ENCODE results near the gene CABS1. TPM values are rescaled to one million over a fixed set of nuclear protein-coding genes. Genes with fewer than 3 reads are reported as not detected.

CABS1 gene
- total and polyA plus RNA-seq, 5 donors from 2014 or later, result not detected

DNA sequence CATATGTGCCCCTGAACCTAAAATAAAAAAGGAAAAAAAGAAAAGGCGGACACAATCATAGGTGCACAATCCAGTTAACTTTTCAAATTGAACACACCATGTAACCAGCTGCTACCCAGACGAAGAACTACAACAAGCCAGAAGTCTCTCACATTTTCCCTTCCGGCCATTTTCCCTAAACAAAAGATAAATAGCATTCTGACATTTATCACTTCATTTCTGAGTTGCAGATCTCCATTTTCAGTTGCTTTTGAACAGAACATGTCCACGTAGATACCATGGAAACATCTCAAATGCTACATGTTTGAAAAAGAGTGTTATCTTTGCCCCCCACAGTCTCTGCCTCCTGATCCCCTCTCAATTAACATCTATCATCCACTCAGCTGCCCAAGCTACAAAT, 29.2 kb upstream of the CABS1 start:
- H3K36me3 Mint-ChIP-seq, result no peaks in the 10 kb centered on the region
- ATAC-seq (ENCODE audit: low read depth in 2 of 2), result no peak

DNA sequence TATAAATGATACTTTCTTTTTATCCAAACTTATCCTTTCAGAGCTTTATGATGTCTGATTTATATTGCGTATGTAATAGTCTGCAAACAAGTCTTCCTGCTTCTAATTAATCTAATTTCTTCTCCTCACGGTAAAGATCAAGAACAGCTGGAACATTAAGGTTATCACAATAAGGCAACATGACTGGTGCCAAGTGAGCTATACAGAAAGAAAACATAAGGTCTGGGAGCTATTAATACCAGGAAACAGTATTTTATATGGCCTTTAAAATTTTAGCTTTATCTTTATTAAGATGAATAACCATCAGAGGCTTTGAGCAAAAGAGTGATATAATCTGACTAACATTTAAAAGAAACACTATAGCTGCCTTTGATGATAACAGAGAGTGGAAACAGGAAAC, 28.7 kb upstream of the CABS1 start:
- H3K27ac Mint-ChIP-seq, result no peak overlapping the region
- no peaks in the 10 kb centered on the region for H3K4me1 ChIP-seq (ENCODE audit: control insufficient read depth, insufficient read depth, low read length, poor library complexity, severe bottlenecking)
- H3K4me3 ChIP-seq (ENCODE audit: low read depth, low read length), result no peak overlapping the region
- H3K9me3 Mint-ChIP-seq, result peaks cover 0 to 13% (median 6%) of the 10 kb centered on the region in 7 donors
- H3K27me3 ChIP-seq (ENCODE audit: control insufficient read depth, insufficient read depth, low read length), result no peaks in the 10 kb centered on the region
- H3K27me3 Mint-ChIP-seq, result no peaks in the 10 kb centered on the region
- no peak for ATAC-seq (ENCODE audit: low read depth in 2 of 2)
- DNase-seq, result no peak
- H3K36me3 Mint-ChIP-seq, result no peaks in the 10 kb centered on the region
- no peaks in the 10 kb centered on the region for H3K9me3 ChIP-seq (ENCODE audit: control insufficient read depth in 2 of 2, low read length in 2 of 2)
- H3K36me3 ChIP-seq (ENCODE audit: control insufficient read depth, insufficient read depth, low read length), result no peaks in the 10 kb centered on the region
- H3K4me3 Mint-ChIP-seq, result no peak overlapping the region
- no peak overlapping the region for H3K27ac ChIP-seq (ENCODE audit: insufficient read depth, low read length, poor library complexity, severe bottlenecking)
- no peaks in the 10 kb centered on the region for H3K4me1 Mint-ChIP-seq

More for the DNA sequence above, 29.2 kb upstream of the CABS1 start:
- Histone ChIP-seq H3K27me3 (ENCODE audit: control insufficient read depth, insufficient read depth, low read length) (no peaks in the 10 kb centered on the region), H3K4me3 (ENCODE audit: low read depth, low read length) (no peak overlapping the region), H3K9me3 (ENCODE audit: control insufficient read depth in 2 of 2, low read length in 2 of 2) (no peaks in the 10 kb centered on the region), H3K4me1 (ENCODE audit: control insufficient read depth, insufficient read depth, low read length, poor library complexity, severe bottlenecking) (no peaks in the 10 kb centered on the region), H3K27ac (ENCODE audit: insufficient read depth, low read length, poor library complexity, severe bottlenecking) (no peak overlapping the region), H3K36me3 (ENCODE audit: control insufficient read depth, insufficient read depth, low read length) (no peaks in the 10 kb centered on the region)
- DNase-seq, result no peak
- H3K27me3 Mint-ChIP-seq, result no peaks in the 10 kb centered on the region
- no peak overlapping the region for H3K27ac Mint-ChIP-seq
- H3K4me1 Mint-ChIP-seq, result no peaks in the 10 kb centered on the region
- peaks cover 0 to 10% (median 6%) of the 10 kb centered on the region in 7 donors for H3K9me3 Mint-ChIP-seq
- H3K4me3 Mint-ChIP-seq, result no peak overlapping the region

DNA sequence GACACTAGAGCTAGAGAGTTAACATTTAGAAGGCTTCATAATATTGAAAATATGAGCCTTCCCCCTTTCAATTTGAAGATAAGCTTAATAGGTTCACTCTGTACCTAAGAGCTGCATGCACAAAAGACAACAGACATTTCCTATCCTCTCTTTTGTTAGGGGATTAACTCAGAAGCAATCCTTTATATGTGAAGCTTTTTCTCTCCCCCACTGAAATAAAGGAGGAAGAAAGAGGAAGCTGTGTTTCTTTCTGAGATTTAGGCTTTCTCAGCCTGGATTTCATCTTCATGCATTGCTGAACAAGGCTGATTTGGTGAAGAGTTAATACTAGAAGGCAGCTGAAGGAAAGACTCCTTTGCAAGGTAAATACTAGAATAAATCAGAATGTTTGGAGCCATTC, 21.0 kb upstream of the CABS1 start:
- DNase-seq (no peak), ATAC-seq (ENCODE audit: low read depth in 2 of 2) (no peak)
- H3K4me1 ChIP-seq (ENCODE audit: control insufficient read depth, insufficient read depth, low read length, poor library complexity, severe bottlenecking), result no peaks in the 10 kb centered on the region
- no peak overlapping the region for H3K4me3 ChIP-seq (ENCODE audit: low read depth, low read length)
- H3K27me3 Mint-ChIP-seq, result no peaks in the 10 kb centered on the region
- peaks cover 0 to 7% (median 4%) of the 10 kb centered on the region in 7 donors for H3K9me3 Mint-ChIP-seq
- no peaks in the 10 kb centered on the region for H3K36me3 Mint-ChIP-seq
- no peaks in the 10 kb centered on the region for H3K9me3 ChIP-seq (ENCODE audit: control insufficient read depth in 2 of 2, low read length in 2 of 2)
- no peaks in the 10 kb centered on the region for H3K36me3 ChIP-seq (ENCODE audit: control insufficient read depth, insufficient read depth, low read length)
- no peak overlapping the region for H3K27ac Mint-ChIP-seq
- no peaks in the 10 kb centered on the region for H3K4me1 Mint-ChIP-seq
- no peak overlapping the region for H3K4me3 Mint-ChIP-seq
- no peak overlapping the region for H3K27ac ChIP-seq (ENCODE audit: insufficient read depth, low read length, poor library complexity, severe bottlenecking)
- no peaks in the 10 kb centered on the region for H3K27me3 ChIP-seq (ENCODE audit: control insufficient read depth, insufficient read depth, low read length)

DNA sequence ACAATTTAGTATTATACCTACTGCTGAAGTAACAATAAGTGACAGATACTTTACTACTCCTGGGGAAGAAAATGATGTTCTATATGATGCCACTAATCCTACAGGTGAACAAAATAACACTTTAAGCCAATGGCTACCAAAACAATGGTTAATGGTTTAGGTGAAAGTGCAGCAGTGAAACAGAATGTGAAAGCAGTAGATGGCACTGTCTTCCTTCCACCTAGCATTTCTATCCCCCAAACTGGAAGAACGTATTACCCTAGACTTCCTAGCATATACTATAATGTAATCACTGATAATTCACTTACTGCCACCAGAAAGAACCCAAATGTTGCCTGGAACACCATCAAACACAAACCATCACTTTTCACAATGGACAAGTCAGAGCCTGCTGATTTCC, 18.9 kb upstream of the CABS1 start:
- H3K27ac Mint-ChIP-seq, result no peak overlapping the region
- no peaks in the 10 kb centered on the region for H3K4me1 Mint-ChIP-seq
- Histone ChIP-seq H3K4me1 (ENCODE audit: control insufficient read depth, insufficient read depth, low read length, poor library complexity, severe bottlenecking) (no peaks in the 10 kb centered on the region), H3K4me3 (ENCODE audit: low read depth, low read length) (no peak overlapping the region), H3K27ac (ENCODE audit: insufficient read depth, low read length, poor library complexity, severe bottlenecking) (no peak overlapping the region), H3K27me3 (ENCODE audit: control insufficient read depth, insufficient read depth, low read length) (no peaks in the 10 kb centered on the region), H3K36me3 (ENCODE audit: control insufficient read depth, insufficient read depth, low read length) (no peaks in the 10 kb centered on the region), H3K9me3 (ENCODE audit: control insufficient read depth in 2 of 2, low read length in 2 of 2) (no peaks in the 10 kb centered on the region)
- no peak for DNase-seq
- H3K36me3 Mint-ChIP-seq, result no peaks in the 10 kb centered on the region
- no peak for ATAC-seq (ENCODE audit: low read depth in 2 of 2)
- no peaks in the 10 kb centered on the region for H3K27me3 Mint-ChIP-seq
- peaks cover 0 to 4% (median under 1%) of the 10 kb centered on the region in 7 donors for H3K9me3 Mint-ChIP-seq
- H3K4me3 Mint-ChIP-seq, result no peak overlapping the region

DNA sequence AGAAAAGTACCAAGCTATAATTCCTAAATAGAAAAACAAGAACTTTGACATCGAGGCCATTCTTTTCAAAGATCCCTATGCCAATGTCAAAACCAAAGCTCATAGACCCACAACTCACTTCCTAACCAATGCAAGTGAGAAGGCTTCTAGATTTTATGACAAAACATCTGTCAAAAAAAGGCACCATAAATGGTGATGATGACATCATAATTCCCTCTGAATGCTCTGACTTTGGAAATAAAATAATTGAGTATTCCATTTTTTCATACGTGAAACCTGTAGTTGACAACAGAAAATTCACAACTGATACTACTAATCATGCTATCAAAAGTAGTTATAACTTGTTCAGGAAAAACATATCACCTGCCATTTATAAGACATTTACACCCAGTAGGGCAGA, 8.7 kb upstream of the CABS1 start:
- no peak for DNase-seq

DNA sequence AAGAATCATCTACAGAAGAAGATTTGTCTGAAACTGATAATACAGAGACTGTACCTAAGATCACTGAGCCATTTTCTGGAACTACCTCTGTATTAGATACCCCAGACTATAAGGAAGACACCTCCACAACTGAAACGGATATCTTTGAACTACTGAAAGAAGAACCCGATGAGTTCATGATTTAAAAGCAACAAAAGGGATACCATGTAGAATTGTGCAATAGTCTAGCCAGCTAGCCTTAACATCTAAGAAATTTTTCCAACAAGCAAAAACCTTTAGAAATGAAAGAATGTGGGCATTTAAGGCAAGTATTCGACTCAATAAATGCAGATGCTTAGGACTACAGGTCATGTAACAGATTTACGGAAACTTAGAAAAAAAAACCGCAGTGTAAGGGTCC, 1.3 kb downstream of the CABS1 start:
- Mint-ChIP-seq H3K4me1 (no peaks in the 10 kb centered on the region), H3K9me3 (peaks cover 0 to 3% (median 0%) of the 10 kb centered on the region in 7 donors), H3K27me3 (no peaks in the 10 kb centered on the region), H3K27ac (no peak overlapping the region), H3K36me3 (no peaks in the 10 kb centered on the region), H3K4me3 (no peak overlapping the region)
- Histone ChIP-seq H3K9me3 (ENCODE audit: control insufficient read depth in 2 of 2, low read length in 2 of 2) (no peaks in the 10 kb centered on the region), H3K27ac (ENCODE audit: insufficient read depth, low read length, poor library complexity, severe bottlenecking) (no peak overlapping the region), H3K27me3 (ENCODE audit: control insufficient read depth, insufficient read depth, low read length) (no peaks in the 10 kb centered on the region), H3K4me1 (ENCODE audit: control insufficient read depth, insufficient read depth, low read length, poor library complexity, severe bottlenecking) (no peaks in the 10 kb centered on the region), H3K36me3 (ENCODE audit: control insufficient read depth, insufficient read depth, low read length) (no peaks in the 10 kb centered on the region), H3K4me3 (ENCODE audit: low read depth, low read length) (no peak overlapping the region)
- DNase-seq (no peak), ATAC-seq (ENCODE audit: low read depth in 2 of 2) (no peak)

More for the DNA sequence above, 8.7 kb upstream of the CABS1 start:
- Histone ChIP-seq H3K4me3 (ENCODE audit: low read depth, low read length) (no peak overlapping the region), H3K9me3 (ENCODE audit: control insufficient read depth in 2 of 2, low read length in 2 of 2) (no peaks in the 10 kb centered on the region), H3K27ac (ENCODE audit: insufficient read depth, low read length, poor library complexity, severe bottlenecking) (no peak overlapping the region), H3K36me3 (ENCODE audit: control insufficient read depth, insufficient read depth, low read length) (no peaks in the 10 kb centered on the region), H3K27me3 (ENCODE audit: control insufficient read depth, insufficient read depth, low read length) (no peaks in the 10 kb centered on the region), H3K4me1 (ENCODE audit: control insufficient read depth, insufficient read depth, low read length, poor library complexity, severe bottlenecking) (no peaks in the 10 kb centered on the region)
- no peaks in the 10 kb centered on the region for H3K4me1 Mint-ChIP-seq
- no peak overlapping the region for H3K27ac Mint-ChIP-seq
- H3K4me3 Mint-ChIP-seq, result no peak overlapping the region
- H3K9me3 Mint-ChIP-seq, result peaks cover 0 to 6% (median 0%) of the 10 kb centered on the region in 7 donors
- ATAC-seq (ENCODE audit: low read depth in 2 of 2), result no peak
- no peaks in the 10 kb centered on the region for H3K36me3 Mint-ChIP-seq
- no peaks in the 10 kb centered on the region for H3K27me3 Mint-ChIP-seq

DNA sequence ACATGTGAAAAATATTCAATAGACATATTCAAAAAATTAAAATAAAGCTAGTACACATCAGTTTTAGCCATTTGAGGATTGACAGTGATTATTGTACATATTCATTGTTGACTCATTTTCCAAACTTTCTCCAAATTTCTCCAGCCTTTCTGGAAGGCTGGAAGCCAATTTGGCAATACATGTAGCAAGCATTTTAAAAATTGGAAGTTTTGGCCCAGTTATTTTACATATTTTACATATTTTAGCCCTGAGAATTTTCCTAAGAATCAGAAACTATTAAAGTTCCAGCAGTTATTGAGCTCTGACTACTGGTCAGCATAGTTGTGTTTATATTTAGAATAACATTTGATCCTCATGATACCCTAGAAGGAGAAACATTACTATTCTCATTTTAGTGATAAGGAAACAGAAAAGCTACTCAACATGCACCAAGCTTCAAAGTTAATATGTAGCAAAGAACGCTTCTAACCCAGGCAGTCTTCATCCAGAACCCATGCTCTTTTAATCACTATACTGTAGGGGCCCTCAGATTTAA, 3.2 kb downstream of the CABS1 start:
- Histone ChIP-seq H3K4me1 (ENCODE audit: control insufficient read depth, insufficient read depth, low read length, poor library complexity, severe bottlenecking) (no peaks in the 10 kb centered on the region), H3K9me3 (ENCODE audit: control insufficient read depth in 2 of 2, low read length in 2 of 2) (no peaks in the 10 kb centered on the region), H3K4me3 (ENCODE audit: low read depth, low read length) (no peak overlapping the region), H3K36me3 (ENCODE audit: control insufficient read depth, insufficient read depth, low read length) (no peaks in the 10 kb centered on the region), H3K27me3 (ENCODE audit: control insufficient read depth, insufficient read depth, low read length) (no peaks in the 10 kb centered on the region), H3K27ac (ENCODE audit: insufficient read depth, low read length, poor library complexity, severe bottlenecking) (no peak overlapping the region)
- Mint-ChIP-seq H3K4me1 (no peaks in the 10 kb centered on the region), H3K36me3 (no peaks in the 10 kb centered on the region), H3K4me3 (no peak overlapping the region), H3K9me3 (peaks cover 0 to 3% (median 0%) of the 10 kb centered on the region in 7 donors), H3K27me3 (no peaks in the 10 kb centered on the region), H3K27ac (no peak overlapping the region)
- ATAC-seq (ENCODE audit: low read depth in 2 of 2) (no peak), DNase-seq (no peak)

DNA sequence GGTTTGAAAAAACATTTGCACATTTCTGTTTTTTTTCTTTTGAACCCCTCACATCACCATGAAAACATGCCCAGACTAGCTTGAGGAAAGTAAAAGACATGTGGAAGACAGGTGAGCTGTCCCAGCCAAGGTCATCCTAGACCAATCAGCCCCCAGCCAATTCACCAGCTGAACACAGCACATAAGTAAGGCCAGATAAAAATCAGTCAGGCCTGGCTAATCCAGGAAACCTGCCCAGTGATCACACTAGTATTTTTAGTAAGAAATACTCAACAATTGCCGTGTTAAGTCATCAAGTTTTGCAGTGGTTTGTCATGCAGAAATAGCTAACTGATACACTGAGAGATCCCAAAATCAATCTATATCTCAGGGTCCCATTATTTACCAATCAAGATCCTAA, 21.4 kb downstream of the CABS1 start:
- DNase-seq (no peak), ATAC-seq (ENCODE audit: low read depth in 2 of 2) (no peak)
- H3K36me3 Mint-ChIP-seq, result no peaks in the 10 kb centered on the region
- H3K9me3 Mint-ChIP-seq, result peaks cover 0 to 3% (median 0%) of the 10 kb centered on the region in 7 donors
- Histone ChIP-seq H3K36me3 (ENCODE audit: control insufficient read depth, insufficient read depth, low read length) (no peaks in the 10 kb centered on the region), H3K27me3 (ENCODE audit: control insufficient read depth, insufficient read depth, low read length) (no peaks in the 10 kb centered on the region), H3K9me3 (ENCODE audit: control insufficient read depth in 2 of 2, low read length in 2 of 2) (no peaks in the 10 kb centered on the region), H3K27ac (ENCODE audit: insufficient read depth, low read length, poor library complexity, severe bottlenecking) (no peak overlapping the region), H3K4me3 (ENCODE audit: low read depth, low read length) (no peak overlapping the region), H3K4me1 (ENCODE audit: control insufficient read depth, insufficient read depth, low read length, poor library complexity, severe bottlenecking) (no peaks in the 10 kb centered on the region)
- no peaks in the 10 kb centered on the region for H3K4me1 Mint-ChIP-seq
- no peak overlapping the region for H3K27ac Mint-ChIP-seq
- H3K27me3 Mint-ChIP-seq, result no peaks in the 10 kb centered on the region
- H3K4me3 Mint-ChIP-seq, result no peak overlapping the region
